SH-SY5Y (cell line): ENCODE results near the gene PLAGL2.

Source experiments
- GATA2 ChIP-seq: IDR thresholded peaks from 2 replicates; pipeline ENCODE4 v1.6.1; 2011; ENCODE audit warnings: mild to moderate bottlenecking, low read depth, low read length
- GATA3 ChIP-seq: IDR thresholded peaks from 2 replicates; pipeline ENCODE4 v1.6.1; 2011; ENCODE audit warnings: low read depth, mild to moderate bottlenecking, low read length, moderate library complexity

- no peak for TF ChIP-seq GATA3
- no peak for TF ChIP-seq GATA2
These were observed 7.6 kb upstream of the PLAGL2 start for GRCh38 chr20:32215147-32215546.
